ENCODE results near the gene UBE2G2. TPM values are rescaled to one million over a fixed set of nuclear protein-coding genes. Genes with fewer than 3 reads are reported as not detected.

UBE2G2 gene
- total RNA-seq, 1 donor, result 75.3 TPM

- Histone ChIP-seq H3K4me2 (ENCODE audit: insufficient read depth, low read length) (no peak overlapping the region), H3K4me1 (ENCODE audit: insufficient read depth, low read length) (no peaks in the 10 kb centered on the region), H2AFZ (ENCODE audit: low read length) (no peak overlapping the region), H4K20me1 (ENCODE audit: insufficient read depth, low read length) (no peaks in the 10 kb centered on the region), H3K4me3 (ENCODE audit: insufficient read depth, low read length) (no peak overlapping the region), H3K27ac (ENCODE audit: low read depth, low read length) (no peak overlapping the region), H3K9me3 (ENCODE audit: low read depth, low read length) (peaks cover 19% of the 10 kb centered on the region), H3K27me3 (ENCODE audit: insufficient read depth, low read length) (peaks cover 14% of the 10 kb centered on the region), H3K36me3 (ENCODE audit: insufficient read depth, low read length) (no peaks in the 10 kb centered on the region), H3K79me2 (ENCODE audit: insufficient read depth, low read length) (no peaks in the 10 kb centered on the region)
- TF ChIP-seq, protein P1, sequence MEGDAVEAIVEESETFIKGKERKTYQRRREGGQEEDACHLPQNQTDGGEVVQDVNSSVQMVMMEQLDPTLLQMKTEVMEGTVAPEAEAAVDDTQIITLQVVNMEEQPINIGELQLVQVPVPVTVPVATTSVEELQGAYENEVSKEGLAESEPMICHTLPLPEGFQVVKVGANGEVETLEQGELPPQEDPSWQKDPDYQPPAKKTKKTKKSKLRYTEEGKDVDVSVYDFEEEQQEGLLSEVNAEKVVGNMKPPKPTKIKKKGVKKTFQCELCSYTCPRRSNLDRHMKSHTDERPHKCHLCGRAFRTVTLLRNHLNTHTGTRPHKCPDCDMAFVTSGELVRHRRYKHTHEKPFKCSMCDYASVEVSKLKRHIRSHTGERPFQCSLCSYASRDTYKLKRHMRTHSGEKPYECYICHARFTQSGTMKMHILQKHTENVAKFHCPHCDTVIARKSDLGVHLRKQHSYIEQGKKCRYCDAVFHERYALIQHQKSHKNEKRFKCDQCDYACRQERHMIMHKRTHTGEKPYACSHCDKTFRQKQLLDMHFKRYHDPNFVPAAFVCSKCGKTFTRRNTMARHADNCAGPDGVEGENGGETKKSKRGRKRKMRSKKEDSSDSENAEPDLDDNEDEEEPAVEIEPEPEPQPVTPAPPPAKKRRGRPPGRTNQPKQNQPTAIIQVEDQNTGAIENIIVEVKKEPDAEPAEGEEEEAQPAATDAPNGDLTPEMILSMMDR (IDR thresholded peaks at IDR 0.05; ENCODE audit: extremely low read depth, low read depth, low read length), result no peak
- no peak for DNase-seq (ENCODE audit: insufficient read length, low spot score, missing footprints)
Observed at GRCh38 chr21:44734841-44735240, 66.8 kb downstream of the UBE2G2 start.

GRCh38 chr21:44734026-44734745 is 67.4 kb downstream of the UBE2G2 start:
- TF ChIP-seq, protein P1 (IDR thresholded peaks at IDR 0.05; ENCODE audit: extremely low read depth, low read depth, low read length), result no peak
- Histone ChIP-seq H4K20me1 (ENCODE audit: insufficient read depth, low read length) (no peaks in the 10 kb centered on the region), H2AFZ (ENCODE audit: low read length) (no peak overlapping the region)

DNA sequence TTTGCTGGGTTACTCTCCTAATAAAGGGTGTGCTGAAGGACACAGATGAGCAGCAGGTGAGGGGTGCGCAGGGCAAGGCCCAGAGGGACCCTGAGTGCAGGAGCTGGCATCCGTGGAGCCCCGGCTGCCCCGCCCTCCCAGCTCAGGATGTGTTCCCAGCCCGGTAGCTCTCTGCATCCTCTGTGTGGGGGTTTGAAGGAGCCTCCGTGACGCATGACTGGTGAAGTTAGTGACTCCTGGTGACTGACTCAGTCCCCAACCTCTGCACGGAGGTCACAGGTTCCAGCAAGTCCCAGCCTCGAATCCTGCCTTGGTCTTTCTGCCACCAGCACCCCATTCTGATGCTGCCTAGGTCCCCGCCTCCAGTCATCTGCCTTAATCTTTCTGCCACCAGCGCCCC is 68.7 kb downstream of the UBE2G2 start:
- H2AFZ ChIP-seq (ENCODE audit: low read length), result no peak overlapping the region
- no peaks in the 10 kb centered on the region for H3K36me3 ChIP-seq (ENCODE audit: insufficient read depth, low read length)
- peaks cover 8% of the 10 kb centered on the region for H3K9me3 ChIP-seq (ENCODE audit: low read depth, low read length)
- no peaks in the 10 kb centered on the region for H3K4me1 ChIP-seq (ENCODE audit: insufficient read depth, low read length)
- no peaks in the 10 kb centered on the region for H3K79me2 ChIP-seq (ENCODE audit: insufficient read depth, low read length)
- peaks cover 14% of the 10 kb centered on the region for H3K27me3 ChIP-seq (ENCODE audit: insufficient read depth, low read length)
- no peak for DNase-seq (ENCODE audit: insufficient read length, low spot score, missing footprints)
- H4K20me1 ChIP-seq (ENCODE audit: insufficient read depth, low read length), result no peaks in the 10 kb centered on the region
- no peak overlapping the region for H3K4me3 ChIP-seq (ENCODE audit: insufficient read depth, low read length)
- H3K27ac ChIP-seq (ENCODE audit: low read depth, low read length), result no peak overlapping the region
- TF ChIP-seq, protein P1 (IDR thresholded peaks at IDR 0.05; ENCODE audit: extremely low read depth, low read depth, low read length), result no peak
- H3K4me2 ChIP-seq (ENCODE audit: insufficient read depth, low read length), result no peak overlapping the region

More at GRCh38 chr21:44734026-44734745, 67.4 kb downstream of the UBE2G2 start:
- Histone ChIP-seq H3K9me3 (ENCODE audit: low read depth, low read length) (peaks cover 19% of the 10 kb centered on the region), H3K27ac (ENCODE audit: low read depth, low read length) (no peak overlapping the region), H3K79me2 (ENCODE audit: insufficient read depth, low read length) (no peaks in the 10 kb centered on the region), H3K36me3 (ENCODE audit: insufficient read depth, low read length) (no peaks in the 10 kb centered on the region), H3K27me3 (ENCODE audit: insufficient read depth, low read length) (peaks cover 14% of the 10 kb centered on the region), H3K4me3 (ENCODE audit: insufficient read depth, low read length) (no peak overlapping the region), H3K4me2 (ENCODE audit: insufficient read depth, low read length) (no peak overlapping the region), H3K4me1 (ENCODE audit: insufficient read depth, low read length) (no peaks in the 10 kb centered on the region)
- peak; percentile 76 for DNase-seq (ENCODE audit: insufficient read length, low spot score, missing footprints)

DNA sequence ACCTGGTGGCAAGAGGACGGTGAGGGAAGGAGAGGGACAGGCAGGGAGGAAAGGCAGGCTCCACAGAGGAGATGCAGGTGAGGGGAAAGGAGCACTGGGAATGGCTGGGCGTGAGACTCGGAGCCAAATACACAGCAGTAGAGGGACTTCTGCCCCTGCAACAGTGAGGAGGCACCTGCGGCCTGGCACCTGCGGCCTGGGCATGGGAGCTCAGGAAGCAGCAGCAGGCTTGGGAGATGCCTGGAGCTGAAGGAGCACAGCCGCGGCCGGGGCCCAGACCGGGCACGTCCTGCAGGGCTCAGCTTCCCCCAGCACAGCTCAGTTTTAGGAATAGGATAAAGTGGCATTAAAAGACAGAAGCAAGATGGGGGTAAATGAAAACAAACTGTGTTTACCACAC is 69.4 kb downstream of the UBE2G2 start:
- H3K4me2 ChIP-seq (ENCODE audit: insufficient read depth, low read length), result no peak overlapping the region
- no peaks in the 10 kb centered on the region for H4K20me1 ChIP-seq (ENCODE audit: insufficient read depth, low read length)
- no peaks in the 10 kb centered on the region for H3K79me2 ChIP-seq (ENCODE audit: insufficient read depth, low read length)
- TF ChIP-seq, protein P1 (IDR thresholded peaks at IDR 0.05; ENCODE audit: extremely low read depth, low read depth, low read length), result no peak
- H3K4me3 ChIP-seq (ENCODE audit: insufficient read depth, low read length), result no peak overlapping the region
- DNase-seq (ENCODE audit: insufficient read length, low spot score, missing footprints), result no peak
- H3K36me3 ChIP-seq (ENCODE audit: insufficient read depth, low read length), result no peaks in the 10 kb centered on the region
- peaks cover 14% of the 10 kb centered on the region for H3K27me3 ChIP-seq (ENCODE audit: insufficient read depth, low read length)
- peaks cover under 1% of the 10 kb centered on the region for H3K9me3 ChIP-seq (ENCODE audit: low read depth, low read length)
- H2AFZ ChIP-seq (ENCODE audit: low read length), result no peak overlapping the region
- no peaks in the 10 kb centered on the region for H3K4me1 ChIP-seq (ENCODE audit: insufficient read depth, low read length)
- no peak overlapping the region for H3K27ac ChIP-seq (ENCODE audit: low read depth, low read length)

Data from osteoblast (primary cell).